ENCODE measurements around the gene AFDN. TPM values are rescaled to one million over a fixed set of nuclear protein-coding genes. Genes with fewer than 3 reads are reported as not detected.
A peak's percentile ranks its signal among the peaks of the same experiment; 100 is the strongest.

Gene AFDN
- total RNA-seq: 70.1 and 75.9 TPM in 2 replicates

GRCh38 chr6:167826896-167827582 lies at the start of gene AFDN:
AFDN (plus strand) TSS chr6:167826911; CDS start chr6:167827133, 222 bp downstream.
- Mint-ChIP-seq H3K27me3 (ENCODE audit: insufficient read depth) (peaks cover 63% of the 10 kb centered on the region), H3K36me3 (ENCODE audit: low read depth) (peaks cover 5% of the 10 kb centered on the region), H3K27ac (peak within 1 kb of the TSS; percentile 79), H3K4me3 (peak within 1 kb of the TSS; percentile 93), H3K4me1 (ENCODE audit: low read depth) (peaks cover 58% of the 10 kb centered on the region), H3K9me3 (no peaks in the 10 kb centered on the region)
- no peak for DNase-seq (ENCODE audit: low spot score)
- intact Hi-C loops (cut with micrococcal nuclease): loop anchor here (1.0 to 5.0 kb wide), 5 partner anchors 477 to 1895 kb away; partner anchors contain the start of genes MPC1 and PHF10

- intact Hi-C loops (cut with micrococcal nuclease): no loop called here
- no peak for DNase-seq (ENCODE audit: low spot score)
- Mint-ChIP-seq H3K4me3 (no peak overlapping the region), H3K27me3 (ENCODE audit: insufficient read depth) (peaks cover 12% of the 10 kb centered on the region), H3K36me3 (ENCODE audit: low read depth) (no peaks in the 10 kb centered on the region), H3K27ac (no peak overlapping the region), H3K9me3 (no peaks in the 10 kb centered on the region), H3K4me1 (ENCODE audit: low read depth) (no peaks in the 10 kb centered on the region)
Observed at GRCh38 chr6:167778497-167779128, 48.1 kb upstream of the AFDN start.

GRCh38 chr6:167779129-167779992 lies 47.4 kb upstream of the AFDN start:
- no peaks in the 10 kb centered on the region for H3K36me3 Mint-ChIP-seq (ENCODE audit: low read depth)
- H3K27ac Mint-ChIP-seq: no peak overlapping the region
- intact Hi-C loops (cut with micrococcal nuclease): no loop called here
- H3K4me1 Mint-ChIP-seq (ENCODE audit: low read depth): no peaks in the 10 kb centered on the region
- no peak overlapping the region for H3K4me3 Mint-ChIP-seq
- no peak for DNase-seq (ENCODE audit: low spot score)
- H3K27me3 Mint-ChIP-seq (ENCODE audit: insufficient read depth): peaks cover 15% of the 10 kb centered on the region
- H3K9me3 Mint-ChIP-seq: no peaks in the 10 kb centered on the region

GRCh38 chr6:167779993-167780655 lies 46.6 kb upstream of the AFDN start:
- peaks cover 15% of the 10 kb centered on the region for H3K27me3 Mint-ChIP-seq (ENCODE audit: insufficient read depth)
- H3K4me3 Mint-ChIP-seq: no peak overlapping the region
- no peak for DNase-seq (ENCODE audit: low spot score)
- no peaks in the 10 kb centered on the region for H3K36me3 Mint-ChIP-seq (ENCODE audit: low read depth)
- H3K9me3 Mint-ChIP-seq: no peaks in the 10 kb centered on the region
- no peak overlapping the region for H3K27ac Mint-ChIP-seq
- H3K4me1 Mint-ChIP-seq (ENCODE audit: low read depth): no peaks in the 10 kb centered on the region
- intact Hi-C loops (cut with micrococcal nuclease): no loop called here

GRCh38 chr6:167781066-167781767 lies 45.5 kb upstream of the AFDN start:
- H3K27me3 Mint-ChIP-seq (ENCODE audit: insufficient read depth): peaks cover 15% of the 10 kb centered on the region
- DNase-seq (ENCODE audit: low spot score): no peak
- no peak overlapping the region for H3K27ac Mint-ChIP-seq
- intact Hi-C loops (cut with micrococcal nuclease): no loop called here
- H3K4me1 Mint-ChIP-seq (ENCODE audit: low read depth): no peaks in the 10 kb centered on the region
- no peaks in the 10 kb centered on the region for H3K36me3 Mint-ChIP-seq (ENCODE audit: low read depth)
- H3K4me3 Mint-ChIP-seq: no peak overlapping the region
- H3K9me3 Mint-ChIP-seq: no peaks in the 10 kb centered on the region

GRCh38 chr6:167781868-167782267 lies 44.8 kb upstream of the AFDN start:
- no peak overlapping the region for H3K4me3 Mint-ChIP-seq
- no peaks in the 10 kb centered on the region for H3K36me3 Mint-ChIP-seq (ENCODE audit: low read depth)
- H3K4me1 Mint-ChIP-seq (ENCODE audit: low read depth): no peaks in the 10 kb centered on the region
- no peak for DNase-seq (ENCODE audit: low spot score)
- H3K27me3 Mint-ChIP-seq (ENCODE audit: insufficient read depth): peaks cover 12% of the 10 kb centered on the region
- H3K9me3 Mint-ChIP-seq: no peaks in the 10 kb centered on the region
- no peak overlapping the region for H3K27ac Mint-ChIP-seq
- intact Hi-C loops (cut with micrococcal nuclease): no loop called here

GRCh38 chr6:167782698-167783517 lies 43.8 kb upstream of the AFDN start:
- Mint-ChIP-seq H3K9me3 (no peaks in the 10 kb centered on the region), H3K4me1 (ENCODE audit: low read depth) (no peaks in the 10 kb centered on the region), H3K27ac (no peak overlapping the region), H3K27me3 (ENCODE audit: insufficient read depth) (peaks cover 19% of the 10 kb centered on the region), H3K4me3 (no peak overlapping the region), H3K36me3 (ENCODE audit: low read depth) (no peaks in the 10 kb centered on the region)
- intact Hi-C loops (cut with micrococcal nuclease): no loop called here
- DNase-seq (ENCODE audit: low spot score): no peak

- Mint-ChIP-seq H3K4me3 (no peak overlapping the region), H3K36me3 (ENCODE audit: low read depth) (no peaks in the 10 kb centered on the region), H3K27me3 (ENCODE audit: insufficient read depth) (peaks cover 24% of the 10 kb centered on the region), H3K27ac (no peak overlapping the region), H3K9me3 (no peaks in the 10 kb centered on the region), H3K4me1 (ENCODE audit: low read depth) (no peaks in the 10 kb centered on the region)
- intact Hi-C loops (cut with micrococcal nuclease): no loop called here
- no peak for DNase-seq (ENCODE audit: low spot score)
Observed at GRCh38 chr6:167786853-167787675, 39.6 kb upstream of the AFDN start.

- DNase-seq (ENCODE audit: low spot score): no peak
- Mint-ChIP-seq H3K27ac (no peak overlapping the region), H3K27me3 (ENCODE audit: insufficient read depth) (peaks cover 22% of the 10 kb centered on the region), H3K36me3 (ENCODE audit: low read depth) (no peaks in the 10 kb centered on the region), H3K4me1 (ENCODE audit: low read depth) (no peaks in the 10 kb centered on the region), H3K4me3 (no peak overlapping the region), H3K9me3 (no peaks in the 10 kb centered on the region)
- intact Hi-C loops (cut with micrococcal nuclease): no loop called here
Observed at GRCh38 chr6:167787896-167788562, 38.7 kb upstream of the AFDN start.

GRCh38 chr6:167788563-167788903 lies 38.2 kb upstream of the AFDN start:
- H3K9me3 Mint-ChIP-seq: no peaks in the 10 kb centered on the region
- H3K27ac Mint-ChIP-seq: no peak overlapping the region
- intact Hi-C loops (cut with micrococcal nuclease): no loop called here
- H3K4me3 Mint-ChIP-seq: no peak overlapping the region
- peaks cover 23% of the 10 kb centered on the region for H3K27me3 Mint-ChIP-seq (ENCODE audit: insufficient read depth)
- H3K36me3 Mint-ChIP-seq (ENCODE audit: low read depth): no peaks in the 10 kb centered on the region
- H3K4me1 Mint-ChIP-seq (ENCODE audit: low read depth): no peaks in the 10 kb centered on the region
- DNase-seq (ENCODE audit: low spot score): no peak

GRCh38 chr6:167789358-167789757 lies 37.4 kb upstream of the AFDN start:
- no peak for DNase-seq (ENCODE audit: low spot score)
- Mint-ChIP-seq H3K9me3 (no peaks in the 10 kb centered on the region), H3K27ac (no peak overlapping the region), H3K27me3 (ENCODE audit: insufficient read depth) (peaks cover 28% of the 10 kb centered on the region), H3K4me1 (ENCODE audit: low read depth) (no peaks in the 10 kb centered on the region), H3K36me3 (ENCODE audit: low read depth) (no peaks in the 10 kb centered on the region), H3K4me3 (no peak overlapping the region)
- intact Hi-C loops (cut with micrococcal nuclease): no loop called here
